ENCODE results near the gene IPO9. TPM values are rescaled to one million over a fixed set of nuclear protein-coding genes. Genes with fewer than 3 reads are reported as not detected.

IPO9 gene
- total and polyA plus RNA-seq, 2 experiments from 2014 or later = 47.6 to 87.4 TPM

DNA sequence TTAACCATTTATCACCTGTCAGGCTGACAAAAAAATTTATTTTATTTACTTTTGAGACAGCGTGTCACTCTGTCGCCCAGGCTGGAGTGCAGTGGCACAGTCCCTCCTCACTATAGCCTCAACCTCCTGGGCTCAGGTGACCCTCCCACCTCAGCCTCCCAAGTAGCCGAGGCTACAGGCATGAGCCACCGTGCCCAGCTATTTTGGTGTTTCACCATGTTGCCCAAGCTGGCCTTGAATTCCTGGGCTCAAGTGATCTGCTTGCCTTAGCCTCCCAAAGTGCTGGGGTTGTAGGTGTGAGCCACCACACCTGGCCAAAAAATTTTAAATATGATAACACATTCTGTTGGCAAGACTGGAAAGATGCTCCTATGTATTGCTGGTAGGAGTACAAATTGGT is 11.1 kb downstream of the IPO9 start (continued):
- TF ChIP-seq ZNF462 (CRISPR knock-in tag; IDR thresholded peaks at IDR 0.05) (no peak), ZNF114 (CRISPR knock-in tag; IDR thresholded peaks at IDR 0.05) (no peak), POLR2AphosphoS5 (IDR thresholded peaks at IDR 0.05; ENCODE audit: low read depth) (no peak), NANOG (IDR thresholded peaks at IDR 0.05; ENCODE audit: borderline replicate concordance) (no peak), ZNF331 (CRISPR knock-in tag; IDR thresholded peaks at IDR 0.05; ENCODE audit: low read depth) (no peak), JUNB (IDR thresholded peaks at IDR 0.05; ENCODE audit: unreplicated experiment) (no peak), CREB1 (CRISPR knock-in tag; IDR thresholded peaks at IDR 0.05; ENCODE audit: low read depth) (no peak), EZH2phosphoT487 (IDR thresholded peaks at IDR 0.05; ENCODE audit: unreplicated experiment) (no peak)

DNA sequence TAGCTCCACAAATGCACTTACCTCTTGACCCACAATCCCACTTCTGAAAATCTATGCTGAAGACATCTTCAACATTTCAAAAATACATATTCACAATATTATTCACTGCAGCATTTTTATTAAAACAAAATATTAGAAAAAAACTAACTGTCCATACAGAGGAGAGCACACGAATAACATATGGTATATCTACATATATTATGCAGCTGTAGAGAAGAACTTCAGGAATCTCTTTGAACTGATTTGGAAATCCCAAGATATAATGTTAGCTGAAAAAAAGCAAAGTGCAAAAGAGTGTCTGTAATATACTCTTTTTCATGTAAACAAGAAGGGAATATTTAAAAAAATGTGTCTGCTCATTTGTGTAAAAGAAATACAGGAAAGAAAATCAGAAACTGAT is 11.5 kb downstream of the IPO9 start:
- H3K79me2 ChIP-seq (replicated peaks; ENCODE audit: insufficient read depth) = peaks cover 100% of the 10 kb centered on the region
- H4K20me1 ChIP-seq (replicated peaks; ENCODE audit: insufficient read depth) = peaks cover 66% of the 10 kb centered on the region
- no peak for TF ChIP-seq STAT1 (IDR thresholded peaks at IDR 0.05; ENCODE audit: unreplicated experiment)
- TF ChIP-seq ZNF331 (CRISPR knock-in tag; IDR thresholded peaks at IDR 0.05; ENCODE audit: low read depth) = no peak
- TF ChIP-seq ZNF462 (CRISPR knock-in tag; IDR thresholded peaks at IDR 0.05) = no peak
- TF ChIP-seq NANOG (IDR thresholded peaks at IDR 0.05; ENCODE audit: borderline replicate concordance) = no peak
- no peak for TF ChIP-seq EZH2 (IDR thresholded peaks at IDR 0.05; ENCODE audit: low read depth, unreplicated experiment)

More for the DNA sequence above, 11.5 kb downstream of the IPO9 start:
- Mint-ChIP-seq H3K27ac (no peak overlapping the region; the same call in 1 of the 2 replicates), H3K36me3 (ENCODE audit: low read depth) (peaks cover 12% of the 10 kb centered on the region), H3K9me3 (no peaks in the 10 kb centered on the region), H3K4me3 (no peak overlapping the region), H3K4me1 (peaks cover 29% of the 10 kb centered on the region), H3K27me3 (ENCODE audit: insufficient read depth, low read depth, poor library complexity) (no peaks in the 10 kb centered on the region)
- no peak for ATAC-seq
- H3K36me3 ChIP-seq (ENCODE audit: insufficient read depth) = no peaks in the 10 kb centered on the region
- no peak overlapping the region for H3K27ac ChIP-seq (ENCODE audit: low read depth)
- H3K4me3 ChIP-seq = no peak overlapping the region
- H3F3A ChIP-seq (replicated peaks; ENCODE audit: low read depth) = no peaks in the 10 kb centered on the region
- DNase-seq (ENCODE audit: low spot score) = no peak
- peaks cover 27% of the 10 kb centered on the region for H3K4me1 ChIP-seq (ENCODE audit: insufficient read depth)
- no peaks in the 10 kb centered on the region for H3K9me2 ChIP-seq (ENCODE audit: insufficient read depth)
- no peak overlapping the region for H3K4me2 ChIP-seq
- no peak overlapping the region for H2AFZ ChIP-seq
- H3K27me3 ChIP-seq (ENCODE audit: insufficient read depth) = no peaks in the 10 kb centered on the region

All from GM23338 (cell line).